HEK293T (cell line): Measurements from ENCODE around the gene TMC5.
"Not testable (repeated sequence)": the region's sequence is repeated elsewhere in the genome, so short reads cannot be mapped to it uniquely, and the experiment has no call there.

Source experiments
- BHLHE40 ChIP-seq: fragments of 450-650 bp; IDR thresholded peaks from 2 replicates; pipeline ENCODE4 v1.6.1; 2016; ENCODE audit warnings: mild to moderate bottlenecking, moderate library complexity, borderline replicate concordance
- ELF4 ChIP-seq: fragments of 450-650 bp; IDR thresholded peaks from 2 replicates; pipeline ENCODE4 v1.6.1; 2017; ENCODE audit warnings: antibody characterized with exemption
- FOXA1 ChIP-seq: fragments of 450-650 bp; IDR thresholded peaks from 2 replicates; pipeline ENCODE4 v1.6.1; 2016; ENCODE audit warnings: mild to moderate bottlenecking
- FOXM1 ChIP-seq: fragments of 450-650 bp; IDR thresholded peaks from 2 replicates; pipeline ENCODE4 v1.6.1; 2017; ENCODE audit warnings: mild to moderate bottlenecking, borderline replicate concordance
- HDGF ChIP-seq: fragments of 450-650 bp; IDR thresholded peaks from 2 replicates; pipeline ENCODE4 v1.6.1; 2017; ENCODE audit warnings: antibody characterized with exemption, borderline replicate concordance
- NFRKB ChIP-seq: fragments of 450-650 bp; IDR thresholded peaks from 2 replicates; pipeline ENCODE4 v1.6.1; 2016; ENCODE audit warnings: mild to moderate bottlenecking, moderate library complexity
- SP1 ChIP-seq: fragments of 450-650 bp; IDR thresholded peaks from 2 replicates; pipeline ENCODE4 v1.6.1; 2017
- SUZ12 ChIP-seq: fragments of 450-650 bp; IDR thresholded peaks from 2 replicates; pipeline ENCODE4 v1.6.1; 2016; ENCODE audit warnings: mild to moderate bottlenecking
- TARDBP ChIP-seq: fragments of 450-650 bp; IDR thresholded peaks from 2 replicates; pipeline ENCODE4 v1.6.1; 2016
- TF ChIP-seq, protein P1 (sequence below): fragments of 450-650 bp; IDR thresholded peaks from 2 replicates; pipeline ENCODE4 v1.6.1; 2016

DNA sequence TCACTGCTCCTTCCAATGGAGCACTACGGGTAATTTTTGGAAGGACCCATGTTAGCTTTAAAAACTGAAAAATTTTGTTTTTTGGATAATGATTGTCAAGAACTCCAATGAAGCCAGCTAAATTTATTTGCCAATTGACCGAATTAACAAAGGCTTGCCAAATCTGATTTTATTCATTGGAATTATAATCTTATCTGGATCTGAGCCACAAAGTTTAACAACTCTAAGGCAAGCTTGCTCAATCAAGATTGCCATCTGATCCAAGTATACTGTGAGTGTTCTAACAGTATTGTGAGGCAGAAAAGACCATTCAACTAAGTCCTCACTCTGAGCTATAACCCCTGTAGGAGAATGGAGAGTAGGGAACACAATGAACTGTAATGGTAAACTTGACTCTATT is 20.3 kb upstream of the TMC5 start:
- TF ChIP-seq SUZ12, FOXM1, SP1, TARDBP, BHLHE40, ELF4, NFRKB, HDGF, FOXA1: not testable (repeated sequence)
- TF ChIP-seq, protein P1, sequence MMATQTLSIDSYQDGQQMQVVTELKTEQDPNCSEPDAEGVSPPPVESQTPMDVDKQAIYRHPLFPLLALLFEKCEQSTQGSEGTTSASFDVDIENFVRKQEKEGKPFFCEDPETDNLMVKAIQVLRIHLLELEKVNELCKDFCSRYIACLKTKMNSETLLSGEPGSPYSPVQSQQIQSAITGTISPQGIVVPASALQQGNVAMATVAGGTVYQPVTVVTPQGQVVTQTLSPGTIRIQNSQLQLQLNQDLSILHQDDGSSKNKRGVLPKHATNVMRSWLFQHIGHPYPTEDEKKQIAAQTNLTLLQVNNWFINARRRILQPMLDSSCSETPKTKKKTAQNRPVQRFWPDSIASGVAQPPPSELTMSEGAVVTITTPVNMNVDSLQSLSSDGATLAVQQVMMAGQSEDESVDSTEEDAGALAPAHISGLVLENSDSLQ = not testable (repeated sequence)
